Activated naive CD4-positive, alpha-beta T cell treated with anti-CD3 and anti-CD28 coated beads, Interleukin-2, amount 50 U/mL, for 72 hours (primary cell): ENCODE results near the gene RHEB. TPM values are rescaled to one million over a fixed set of nuclear protein-coding genes. Genes with fewer than 3 reads are reported as not detected.
A peak's percentile ranks its signal among the peaks of the same experiment; 100 is the strongest.

Experiments
- ATAC-seq, 2 donors: fragments of 150-1000 bp; cut with Tn5 transposase; 2 replicates each; pipeline ENCODE4 v1.10.0; 2021; ENCODE audit warnings: mild to moderate bottlenecking in 2 of 2, moderate library complexity in 2 of 2
- DNase-seq, 2 donors: peaks; one replicate each; pipeline ENCODE4 v3.0.0; 2021 to 2022; ENCODE audit warnings: low spot score in 2 of 2
- H3K27ac Mint-ChIP-seq, 2 donors: one replicate each; pipeline ENCODE4 v1.8.0; 2022; ENCODE audit warnings: mild to moderate bottlenecking in 2 of 2, mixed read lengths in 2 of 2
- H3K36me3 Mint-ChIP-seq, 2 donors: one replicate each; pipeline ENCODE4 v1.8.0; 2022; ENCODE audit warnings: mixed read lengths in 2 of 2
- H3K9me3 Mint-ChIP-seq, 2 donors: one replicate each; pipeline ENCODE4 v1.8.0; 2022; ENCODE audit warnings: mixed read lengths in 2 of 2
- total RNA-seq, 2 donors: library from RNA; stranded (reverse); gene quantifications; one replicate each; pipeline ENCODE4 v1.2.3, GENCODE V29; 2022

RHEB gene
- total RNA-seq, 2 donors from 2014 or later, result 37.1 to 81.9 TPM

GRCh38 chr7:151426904-151427704 lies 92.6 kb downstream of the RHEB start:
- DNase-seq (peak in 1 of 2 donors; percentile 48), ATAC-seq (no peak)
- no peak overlapping the region for H3K27ac Mint-ChIP-seq
- H3K9me3 Mint-ChIP-seq, result peaks cover 0 to 6% of the 10 kb centered on the region in 2 donors
- H3K36me3 Mint-ChIP-seq, result peaks cover 0 to 4% of the 10 kb centered on the region in 2 donors

- ATAC-seq (no peak), DNase-seq (no peak)
- Mint-ChIP-seq H3K36me3 (peaks cover 0 to 10% of the 10 kb centered on the region in 2 donors), H3K9me3 (peaks cover 0 to 12% of the 10 kb centered on the region in 2 donors), H3K27ac (no peak overlapping the region)
These were observed 93.2 kb downstream of the RHEB start for GRCh38 chr7:151426441-151426903.

- no peak for DNase-seq
- peak overlapping the region in 1 of 2 donors; percentile 55 for H3K27ac Mint-ChIP-seq
- H3K36me3 Mint-ChIP-seq, result peaks cover 0 to 12% of the 10 kb centered on the region in 2 donors
- ATAC-seq, result no peak
- peaks cover 0 to 12% of the 10 kb centered on the region in 2 donors for H3K9me3 Mint-ChIP-seq
These were observed 93.8 kb downstream of the RHEB start for GRCh38 chr7:151425670-151426440.

GRCh38 chr7:151424799-151425198 lies 94.9 kb downstream of the RHEB start:
- DNase-seq (no peak), ATAC-seq (no peak)
- Mint-ChIP-seq H3K9me3 (peaks cover 0 to 18% of the 10 kb centered on the region in 2 donors), H3K36me3 (peaks cover 0 to 22% of the 10 kb centered on the region in 2 donors), H3K27ac (no peak overlapping the region)

- peaks cover 0 to 24% of the 10 kb centered on the region in 2 donors for H3K36me3 Mint-ChIP-seq
- H3K27ac Mint-ChIP-seq, result no peak overlapping the region
- H3K9me3 Mint-ChIP-seq, result peaks cover 0 to 18% of the 10 kb centered on the region in 2 donors
- ATAC-seq (no peak), DNase-seq (no peak)
These were observed 95.8 kb downstream of the RHEB start for GRCh38 chr7:151423936-151424335.

GRCh38 chr7:151423226-151423625 lies 96.5 kb downstream of the RHEB start:
- no peak for DNase-seq
- no peak overlapping the region for H3K27ac Mint-ChIP-seq
- no peak for ATAC-seq
- peaks cover 0 to 24% of the 10 kb centered on the region in 2 donors for H3K36me3 Mint-ChIP-seq
- peaks cover 0 to 20% of the 10 kb centered on the region in 2 donors for H3K9me3 Mint-ChIP-seq

GRCh38 chr7:151422212-151422611 lies 97.5 kb downstream of the RHEB start:
- ATAC-seq (no peak), DNase-seq (no peak)
- peaks cover 0 to 23% of the 10 kb centered on the region in 2 donors for H3K9me3 Mint-ChIP-seq
- no peak overlapping the region for H3K27ac Mint-ChIP-seq
- H3K36me3 Mint-ChIP-seq, result peaks cover 0 to 24% of the 10 kb centered on the region in 2 donors

GRCh38 chr7:151420144-151420543 lies 99.6 kb downstream of the RHEB start:
- H3K27ac Mint-ChIP-seq, result no peak overlapping the region
- H3K36me3 Mint-ChIP-seq, result peaks cover 0 to 24% of the 10 kb centered on the region in 2 donors

GRCh38 chr7:151416941-151417315 lies 102.8 kb downstream of the RHEB start:
- DNase-seq (no peak), ATAC-seq (no peak)
- Mint-ChIP-seq H3K36me3 (peaks cover 0 to 19% of the 10 kb centered on the region in 2 donors), H3K27ac (no peak overlapping the region), H3K9me3 (peaks cover 4 to 15% of the 10 kb centered on the region in 2 donors)

More at GRCh38 chr7:151420144-151420543, 99.6 kb downstream of the RHEB start:
- ATAC-seq, result no peak
- no peak for DNase-seq
- H3K9me3 Mint-ChIP-seq, result peaks cover 0 to 23% of the 10 kb centered on the region in 2 donors

GRCh38 chr7:151416112-151416940 lies 103.4 kb downstream of the RHEB start:
- no peak for ATAC-seq

More at GRCh38 chr7:151416112-151416940, 103.4 kb downstream of the RHEB start:
- Mint-ChIP-seq H3K27ac (no peak overlapping the region), H3K9me3 (peaks cover 4 to 11% of the 10 kb centered on the region in 2 donors), H3K36me3 (peaks cover 0 to 14% of the 10 kb centered on the region in 2 donors)
- DNase-seq, result no peak

Other genes with a start within 250 kb of the RHEB start
- 100 to 1,000 TPM in 1 of 2 donors, 10 to 100 TPM in 1; 46.1 to 102 TPM for gene NUB1, start 178.1 kb downstream of the RHEB start, total RNA-seq
- gene WDR86, start 109.9 kb downstream of the RHEB start, total RNA-seq, result not detected
- gene CRYGN, start 79.8 kb downstream of the RHEB start, total RNA-seq, result under 1 TPM in 1 of 2 donors, not detected in 1; 0.61 TPM